HG02588 (cell line): ENCODE results near the gene TEDC1.
"Not testable (repeated sequence)": the region's sequence is repeated elsewhere in the genome, so short reads cannot be mapped to it uniquely, and the experiment has no call there.

Experiments
- ATAC-seq: cut with Tn5 transposase; IDR thresholded peaks from one replicate; pipeline ENCODE4 v1.9.1; 2021; ENCODE audit warnings: mild to moderate bottlenecking, moderate library complexity; ENCODE audit not compliant: unreplicated experiment

The TEDC1 gene

GRCh38 chr14:105536051-105536450, 45.0 kb downstream of the TEDC1 start:
- ATAC-seq, result no peak

- ATAC-seq, result no peak
These were observed 45.9 kb downstream of the TEDC1 start for GRCh38 chr14:105536691-105537579.

GRCh38 chr14:105537580-105538474, 46.8 kb downstream of the TEDC1 start:
- ATAC-seq, result no peak

GRCh38 chr14:105538481-105539049, 47.5 kb downstream of the TEDC1 start:
- no peak for ATAC-seq

- ATAC-seq, result no peak
These were observed 49.8 kb downstream of the TEDC1 start for GRCh38 chr14:105540811-105541210.

- ATAC-seq, result no peak
These were observed 50.3 kb downstream of the TEDC1 start for GRCh38 chr14:105541218-105541875.

- ATAC-seq, result not testable (repeated sequence)
These were observed 54.6 kb downstream of the TEDC1 start for GRCh38 chr14:105545676-105546075.

GRCh38 chr14:105546410-105546809, 55.4 kb downstream of the TEDC1 start:
- not testable (repeated sequence) for ATAC-seq

- not testable (repeated sequence) for ATAC-seq
These were observed 56.0 kb downstream of the TEDC1 start for GRCh38 chr14:105547072-105547471.

GRCh38 chr14:105547741-105548169, 56.7 kb downstream of the TEDC1 start:
- ATAC-seq, result no peak
